Uterus (tissue), 4 donors: ENCODE results near the gene CMTM6. TPM values are rescaled to one million over a fixed set of nuclear protein-coding genes. Genes with fewer than 3 reads are reported as not detected.
"Not testable (repeated sequence)": the region's sequence is repeated elsewhere in the genome, so short reads cannot be mapped to it uniquely, and the experiment has no call there.

Experiments used
- DNase-seq, 2 donors: peaks; one replicate each; pipeline ENCODE4 v3.0.0-alpha.2; 2019 to 2020
- H3K27ac ChIP-seq, 2 donors: fragments of 200-600 bp; sonication (generic); 1 replicate in 1 of 2; 2 replicates in 1 of 2; pipeline ENCODE4 v1.5.1; 2016 to 2018
- H3K27me3 ChIP-seq, 2 donors: fragments of 200-600 bp; sonication (generic); one replicate each; pipeline ENCODE4 v1.5.1; 2018 to 2019; ENCODE audit warnings: control low read depth in 1 of 2
- H3K36me3 ChIP-seq, 2 donors: fragments of 200-600 bp; sonication (generic); one replicate each; pipeline ENCODE4 v1.5.1; 2019; ENCODE audit warnings: control low read depth in 1 of 2
- H3K4me1 ChIP-seq, 2 donors: fragments of 200-600 bp; sonication (generic); one replicate each; pipeline ENCODE4 v1.5.1; 2018 to 2019; ENCODE audit warnings: control low read depth in 1 of 2
- H3K4me3 ChIP-seq, 2 donors: fragments of 200-600 bp; sonication (generic); 1 replicate in 1 of 2; 2 replicates in 1 of 2; pipeline ENCODE4 v1.5.1; 2018 to 2019; ENCODE audit warnings: mild to moderate bottlenecking in 1 of 2
- H3K9me3 ChIP-seq, 2 donors: fragments of 200-600 bp; sonication (generic); one replicate each; pipeline ENCODE4 v1.5.1; 2019; ENCODE audit warnings: control low read depth in 1 of 2
- CTCF ChIP-seq, 4 experiments: fragments of 200-600 bp in 2 of 4; fragments of 450-650 bp in 2 of 4; sonication (generic) in 2 of 4; IDR thresholded peaks; one replicate each; pipeline ENCODE4 v1.5.1; 2016 to 2019; ENCODE audit warnings: antibody characterized with exemption in 4 of 4, mild to moderate bottlenecking in 2 of 4, moderate library complexity in 1 of 4
- POLR2A ChIP-seq, 2 donors: fragments of 450-650 bp; IDR thresholded peaks; one replicate each; pipeline ENCODE4 v1.6.1; 2016; ENCODE audit warnings: antibody characterized with exemption in 2 of 2, mild to moderate bottlenecking in 1 of 2, moderate library complexity in 1 of 2
- intact Hi-C: fragments of 100-400 bp; cut with DNase I; formaldehyde crosslinking; loops from one replicate; pipeline ENCODE4 v1.15.1; 2023; ENCODE audit warnings: low total_unique reads
- total RNA-seq, 4 donors: library from RNA; depleted of rRNA in 3 of 4; stranded (reverse); fragments of >200 nt in 3 of 4; gene quantifications; one replicate each; pipeline versions ENCODE4 v1.1.0 to v1.2.4, GENCODE V29; 2014 to 2023
- donor health status: DM: yes; HTN: yes; CAD: no.

The CMTM6 gene
- total RNA-seq, 4 donors from 2014 or later: 12.8 to 118 (median 52.4) TPM

GRCh38 chr3:32480604-32481003, 22.0 kb downstream of the CMTM6 start:
- no peak for TF ChIP-seq POLR2A (IDR thresholded peaks at IDR 0.05)
- TF ChIP-seq CTCF (IDR thresholded peaks at IDR 0.05): no peak
- no peak overlapping the region for H3K27ac ChIP-seq
- no peaks in the 10 kb centered on the region for H3K4me1 ChIP-seq
- intact Hi-C loops: no loop called here
- H3K9me3 ChIP-seq: no peaks in the 10 kb centered on the region
- H3K27me3 ChIP-seq: no peaks in the 10 kb centered on the region
- DNase-seq: no peak
- H3K36me3 ChIP-seq: no peaks in the 10 kb centered on the region
- H3K4me3 ChIP-seq: no peak overlapping the region

GRCh38 chr3:32474201-32474600, 28.5 kb downstream of the CMTM6 start:
- intact Hi-C loops: loop anchor here (10.0 kb wide), 1 partner anchor 179 kb away; no protein-coding TSS in a partner anchor
- Histone ChIP-seq H3K4me1 (no peaks in the 10 kb centered on the region), H3K9me3 (no peaks in the 10 kb centered on the region), H3K4me3 (no peak overlapping the region), H3K27me3 (no peaks in the 10 kb centered on the region), H3K36me3 (no peaks in the 10 kb centered on the region), H3K27ac (no peak overlapping the region)
- TF ChIP-seq POLR2A (IDR thresholded peaks at IDR 0.05) (no peak), CTCF (IDR thresholded peaks at IDR 0.05) (no peak)
- DNase-seq: no peak

GRCh38 chr3:32472151-32472550, 30.5 kb downstream of the CMTM6 start:
- not testable (repeated sequence) for H3K4me1 ChIP-seq, H3K36me3 ChIP-seq, H3K9me3 ChIP-seq, H3K27ac ChIP-seq, H3K4me3 ChIP-seq, H3K27me3 ChIP-seq, DNase-seq
- intact Hi-C loops: loop anchor here (10.0 kb wide), 1 partner anchor 177 kb away; no protein-coding TSS in a partner anchor

GRCh38 chr3:32471246-32471645, 31.4 kb downstream of the CMTM6 start:
- DNase-seq: no peak
- no peak overlapping the region for H3K27ac ChIP-seq
- H3K4me1 ChIP-seq: no peaks in the 10 kb centered on the region
- H3K9me3 ChIP-seq: no peaks in the 10 kb centered on the region
- H3K27me3 ChIP-seq: no peaks in the 10 kb centered on the region
- no peak for TF ChIP-seq POLR2A (IDR thresholded peaks at IDR 0.05)
- TF ChIP-seq CTCF (IDR thresholded peaks at IDR 0.05): no peak
- intact Hi-C loops: loop anchor here (10.0 kb wide), 1 partner anchor 176 kb away; no protein-coding TSS in a partner anchor
- H3K36me3 ChIP-seq: no peaks in the 10 kb centered on the region
- H3K4me3 ChIP-seq: no peak overlapping the region

- Histone ChIP-seq H3K9me3 (no peaks in the 10 kb centered on the region), H3K27ac (no peak overlapping the region), H3K4me1 (no peaks in the 10 kb centered on the region), H3K36me3 (no peaks in the 10 kb centered on the region), H3K27me3 (no peaks in the 10 kb centered on the region), H3K4me3 (no peak overlapping the region)
- DNase-seq: no peak
- intact Hi-C loops: loop anchor here (10.0 kb wide), 1 partner anchor 176 kb away; no protein-coding TSS in a partner anchor
- TF ChIP-seq POLR2A (IDR thresholded peaks at IDR 0.05) (no peak), CTCF (IDR thresholded peaks at IDR 0.05) (no peak)
Observed at GRCh38 chr3:32470362-32470761, 32.3 kb downstream of the CMTM6 start.
